ENCODE results near the gene CLSTN1.

- TF ChIP-seq CTCF (IDR thresholded peaks at IDR 0.05; ENCODE audit: borderline replicate concordance, extremely low read depth, low read length, poor library complexity, severe bottlenecking) (no peak), EZH2 (IDR thresholded peaks at IDR 0.05; ENCODE audit: borderline replicate concordance, low read depth, low read length, severe bottlenecking) (no peak)
Measured at GRCh38 chr1:9801909-9802308, 21.9 kb downstream of the CLSTN1 start.
